B cell (primary cell): ENCODE results near the gene SMAD2. TPM values are rescaled to one million over a fixed set of nuclear protein-coding genes. Genes with fewer than 3 reads are reported as not detected.

Experiments
- ATAC-seq: fragments of 200-7000 bp; cut with Tn5 transposase; one replicate; pipeline ENCODE4 v1.10.0; 2021; ENCODE audit warnings: low read depth, mild to moderate bottlenecking, moderate number of reproducible peaks, moderate library complexity
- CTCF ChIA-PET: fragments of 350-600 bp; sonication (Branson Sonifier 250); formaldehyde crosslinking; loops from one replicate; lab custom pipeline; 2021; ENCODE audit warnings: antibody characterized with exemption, inconsistent platforms; lab: Charles Lee
- POLR2A ChIA-PET: fragments of 350-600 bp; sonication (Branson Sonifier 250); formaldehyde crosslinking; loops from one replicate; lab custom pipeline; 2021; ENCODE audit warnings: antibody characterized with exemption; lab: Charles Lee
- DNase-seq: peaks from one replicate; pipeline ENCODE4 v3.0.0; 2013
- H2AFZ ChIP-seq: 2 replicates; pipeline ENCODE4 v1.6.1; 2012; ENCODE audit warnings: mild to moderate bottlenecking, low read depth, low read length; ENCODE audit not compliant: insufficient read depth, poor library complexity, severe bottlenecking
- H3K27ac ChIP-seq, 2 donors: 1 replicate in 1 of 2; 2 replicates in 1 of 2; pipeline ENCODE4 v1.5.1; 2012 to 2013; ENCODE audit warnings: low read length in 2 of 2, mild to moderate bottlenecking in 2 of 2, moderate library complexity in 1 of 2
- H3K27me3 ChIP-seq, 4 experiments: fragments of 200-600 bp in 1 of 4; sonication (generic) in 1 of 4; replicated peaks in 1 of 4; 1 replicate in 2 of 4; 2 replicates in 2 of 4; pipeline versions ENCODE4 v1.6.1 to v1.7.0; 2013 to 2016; ENCODE audit warnings: low read length in 3 of 4, mild to moderate bottlenecking in 2 of 4, mixed read lengths in 1 of 4, moderate library complexity in 1 of 4; ENCODE audit not compliant: insufficient read depth in 4 of 4, control insufficient read depth in 3 of 4; ENCODE audit errors: control extremely low read depth in 1 of 4
- H3K36me3 ChIP-seq, 2 experiments: replicated peaks in 1 of 2; 1 replicate in 1 of 2; 2 replicates in 1 of 2; pipeline versions ENCODE4 v1.6.1 to v1.7.1; 2013; ENCODE audit warnings: low read length in 1 of 2; ENCODE audit not compliant: insufficient read depth in 2 of 2, control insufficient read depth in 1 of 2; ENCODE audit errors: control extremely low read depth in 1 of 2, extremely low read depth in 1 of 2
- H3K4me1 ChIP-seq, 2 donors: fragments of 200-600 bp in 1 of 2; sonication (generic) in 1 of 2; 1 replicate in 1 of 2; 2 replicates in 1 of 2; pipeline versions ENCODE4 v1.5.1 to v1.6.1; 2013 to 2017; ENCODE audit warnings: low read length in 2 of 2; ENCODE audit not compliant: control insufficient read depth in 2 of 2, insufficient read depth in 2 of 2
- H3K4me2 ChIP-seq: replicated peaks from 2 replicates; pipeline ENCODE3; 2012; ENCODE audit warnings: mild to moderate bottlenecking, low read depth, low read length; ENCODE audit not compliant: poor library complexity, severe bottlenecking
- H3K4me3 ChIP-seq, 5 experiments: fragments of 200-600 bp in 1 of 5; sonication (generic) in 1 of 5; 1 replicate in 3 of 5; 2 replicates in 2 of 5; pipeline versions ENCODE4 v1.5.1 to v1.7.0; 2011 to 2016; ENCODE audit warnings: low read length in 4 of 5, mild to moderate bottlenecking in 4 of 5, low read depth in 2 of 5, control low read depth in 1 of 5, moderate library complexity in 1 of 5; ENCODE audit not compliant: insufficient read depth in 1 of 5; ENCODE audit errors: control extremely low read depth in 1 of 5, extremely low read depth in 1 of 5
- H3K79me2 ChIP-seq: fragments of 200-600 bp; sonication (generic); one replicate; pipeline ENCODE4 v1.6.0; 2016; ENCODE audit warnings: low read length; ENCODE audit not compliant: control insufficient read depth, insufficient read depth
- H3K9ac ChIP-seq: fragments of 200-600 bp; sonication (generic); 2 replicates; pipeline ENCODE4 v1.6.1; 2017; ENCODE audit warnings: mild to moderate bottlenecking, low read length, moderate library complexity
- H3K9me3 ChIP-seq, 3 donors: one replicate each; pipeline versions ENCODE4 v1.6.1 to v1.7.1; 2013; ENCODE audit warnings: low read length in 2 of 3; ENCODE audit not compliant: control insufficient read depth in 2 of 3, insufficient read depth in 1 of 3; ENCODE audit errors: control extremely low read depth in 1 of 3
- H4K20me1 ChIP-seq: 2 replicates; pipeline ENCODE4 v1.6.0; 2012; ENCODE audit warnings: mild to moderate bottlenecking, low read length; ENCODE audit not compliant: insufficient read depth, control insufficient read depth, poor library complexity, severe bottlenecking
- H3K27ac Mint-ChIP-seq: one replicate; pipeline ENCODE4 v1.8.0; 2021; ENCODE audit warnings: mixed read lengths
- H3K27me3 Mint-ChIP-seq: one replicate; pipeline ENCODE4 v1.8.0; 2021; ENCODE audit warnings: mixed read lengths
- H3K4me1 Mint-ChIP-seq: one replicate; pipeline ENCODE4 v1.8.0; 2021; ENCODE audit warnings: mixed read lengths
- H3K4me3 Mint-ChIP-seq: one replicate; pipeline ENCODE4 v1.8.0; 2021; ENCODE audit warnings: mixed read lengths
- H3K9me3 Mint-ChIP-seq: one replicate; pipeline ENCODE4 v1.8.0; 2022; ENCODE audit warnings: mixed read lengths; ENCODE audit not compliant: insufficient read depth
- EZH2 ChIP-seq: IDR thresholded peaks from 2 replicates; pipeline ENCODE4 v1.6.1; 2012; ENCODE audit warnings: borderline replicate concordance, low read depth, mild to moderate bottlenecking, moderate library complexity, low read length; ENCODE audit not compliant: insufficient read depth, poor library complexity, severe bottlenecking
- WGBS: methylation state at CpG from one replicate; pipeline ENCODE4 v1.1.5; 2013; ENCODE audit warnings: missing lambda C conversion rate; ENCODE audit not compliant: insufficient coverage; 5-methylcytosine and 5-hydroxymethylcytosine counted together
- intact Hi-C: fragments of 100-400 bp; cut with micrococcal nuclease; formaldehyde crosslinking; loops from one replicate; pipeline ENCODE4 v1.10.0; 2022
- polyA plus RNA-seq: library from polyadenylated mRNA; depleted of rRNA; stranded (reverse); fragments of >200 nt; gene quantifications from 2 replicates; pipeline ENCODE4 v1.2.3, GENCODE V29; 2012
- total RNA-seq, 2 donors: library from RNA; stranded (reverse); fragments of 120-200 nt in 1 of 2; gene quantifications; 1 replicate in 1 of 2; 2 replicates in 1 of 2; pipeline versions ENCODE4 v1.2.3 to v1.2.4, GENCODE V29; 2013 to 2022
- TF ChIP-seq, protein P1 (sequence below): fragments of 200-600 bp; IDR thresholded peaks from one replicate; pipeline ENCODE4 v1.8.0; 2022; ENCODE audit warnings: antibody characterized with exemption, mild to moderate bottlenecking

The SMAD2 gene
- total and polyA plus RNA-seq, 2 donors (not counting 1 experiment from before 2014, with no cell fraction given) = 23.4 to 139 TPM

DNA sequence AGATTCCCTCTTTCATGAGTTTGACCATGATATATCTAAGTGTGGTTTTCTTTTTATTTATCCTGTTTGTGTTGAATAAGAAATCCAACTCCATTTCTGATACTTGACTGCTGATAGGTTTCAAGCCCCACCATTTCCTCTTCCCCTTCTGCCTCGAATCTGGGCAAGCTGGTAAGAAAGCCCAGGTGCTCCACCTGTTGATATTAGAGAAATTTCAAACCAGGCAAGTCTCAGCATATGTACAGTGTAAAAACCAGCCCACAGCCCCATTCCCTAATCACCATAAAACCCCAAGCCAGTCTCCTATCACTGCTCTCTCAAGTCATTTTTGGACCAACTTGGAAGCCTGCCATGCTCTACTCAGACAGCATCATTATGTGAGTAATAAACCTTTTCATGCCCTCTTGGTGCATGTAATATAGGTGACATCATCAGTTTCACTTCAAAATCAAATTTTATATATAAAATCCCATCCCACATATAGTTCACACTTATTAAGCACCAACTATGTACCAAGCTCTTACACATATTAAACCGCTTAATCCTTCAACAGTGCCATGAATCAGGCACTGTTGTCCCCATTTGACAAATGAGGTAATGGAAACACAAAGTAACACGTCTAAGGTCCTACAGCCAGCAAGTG, 46.6 kb downstream of the SMAD2 start:
- H4K20me1 ChIP-seq = peaks cover 54% of the 10 kb centered on the region
- H3K4me2 ChIP-seq = no peak overlapping the region
- H3K4me3 Mint-ChIP-seq = no peak overlapping the region
- peaks cover under 1% of the 10 kb centered on the region for H3K4me1 Mint-ChIP-seq
- H3K4me1 ChIP-seq = no peaks in the 10 kb centered on the region
- H3K9me3 Mint-ChIP-seq = no peaks in the 10 kb centered on the region
- intact Hi-C loops = loop anchor here (2.0 kb wide), 1 partner anchor 17 kb away; no protein-coding TSS in a partner anchor
- ATAC-seq (no peak), DNase-seq (no peak)
- peaks cover 5 to 22% of the 10 kb centered on the region in 2 experiments for H3K36me3 ChIP-seq
- H2AFZ ChIP-seq = no peak overlapping the region
- WGBS = 100% methylated on average over 2 of the region's 3 CpGs
- POLR2A ChIA-PET = no interaction called here
- no peaks in the 10 kb centered on the region for H3K9me3 ChIP-seq
- no peak overlapping the region for H3K27ac ChIP-seq
- no peak overlapping the region for H3K4me3 ChIP-seq
- no peak overlapping the region for H3K9ac ChIP-seq
- H3K27ac Mint-ChIP-seq = no peak overlapping the region
- CTCF ChIA-PET = no interaction called here
- peaks cover 16% of the 10 kb centered on the region for H3K79me2 ChIP-seq
- H3K27me3 ChIP-seq = no peaks in the 10 kb centered on the region
- no peaks in the 10 kb centered on the region for H3K27me3 Mint-ChIP-seq
- TF ChIP-seq, protein P1, sequence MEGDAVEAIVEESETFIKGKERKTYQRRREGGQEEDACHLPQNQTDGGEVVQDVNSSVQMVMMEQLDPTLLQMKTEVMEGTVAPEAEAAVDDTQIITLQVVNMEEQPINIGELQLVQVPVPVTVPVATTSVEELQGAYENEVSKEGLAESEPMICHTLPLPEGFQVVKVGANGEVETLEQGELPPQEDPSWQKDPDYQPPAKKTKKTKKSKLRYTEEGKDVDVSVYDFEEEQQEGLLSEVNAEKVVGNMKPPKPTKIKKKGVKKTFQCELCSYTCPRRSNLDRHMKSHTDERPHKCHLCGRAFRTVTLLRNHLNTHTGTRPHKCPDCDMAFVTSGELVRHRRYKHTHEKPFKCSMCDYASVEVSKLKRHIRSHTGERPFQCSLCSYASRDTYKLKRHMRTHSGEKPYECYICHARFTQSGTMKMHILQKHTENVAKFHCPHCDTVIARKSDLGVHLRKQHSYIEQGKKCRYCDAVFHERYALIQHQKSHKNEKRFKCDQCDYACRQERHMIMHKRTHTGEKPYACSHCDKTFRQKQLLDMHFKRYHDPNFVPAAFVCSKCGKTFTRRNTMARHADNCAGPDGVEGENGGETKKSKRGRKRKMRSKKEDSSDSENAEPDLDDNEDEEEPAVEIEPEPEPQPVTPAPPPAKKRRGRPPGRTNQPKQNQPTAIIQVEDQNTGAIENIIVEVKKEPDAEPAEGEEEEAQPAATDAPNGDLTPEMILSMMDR = no peak
- TF ChIP-seq EZH2 = no peak

DNA sequence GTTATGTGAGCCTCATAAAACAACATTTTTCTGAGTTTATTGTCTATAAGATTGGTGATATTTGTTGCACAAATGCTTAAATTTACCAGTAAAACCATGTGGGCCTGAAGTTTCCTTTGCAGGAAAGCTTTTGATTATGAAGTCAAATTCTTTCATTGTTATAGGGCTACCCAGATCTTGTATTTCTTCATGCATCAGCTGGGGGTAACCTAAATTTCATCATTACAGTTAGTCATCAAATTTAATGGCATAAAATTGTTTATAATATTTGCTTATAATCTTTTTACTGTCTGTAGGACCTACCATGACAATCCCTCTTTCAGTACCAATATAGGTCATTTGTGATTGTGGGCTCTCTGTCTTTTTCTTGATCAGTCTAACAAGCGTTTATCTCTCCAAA, 47.8 kb downstream of the SMAD2 start:
- Histone ChIP-seq H3K27ac (no peak overlapping the region), H3K4me1 (no peaks in the 10 kb centered on the region), H3K4me3 (no peak overlapping the region), H3K9ac (no peak overlapping the region), H3K27me3 (no peaks in the 10 kb centered on the region), H4K20me1 (peaks cover 51% of the 10 kb centered on the region), H3K36me3 (peaks cover 5 to 14% of the 10 kb centered on the region in 2 experiments), H2AFZ (no peak overlapping the region), H3K4me2 (no peak overlapping the region), H3K9me3 (no peaks in the 10 kb centered on the region), H3K79me2 (peaks cover 13% of the 10 kb centered on the region)
- ChIA-PET POLR2A (no interaction called here), CTCF (no interaction called here)
- Mint-ChIP-seq H3K27me3 (no peaks in the 10 kb centered on the region), H3K4me1 (no peaks in the 10 kb centered on the region), H3K4me3 (no peak overlapping the region), H3K9me3 (no peaks in the 10 kb centered on the region), H3K27ac (no peak overlapping the region)
- intact Hi-C loops = no loop called here
- no peak for ATAC-seq
- no peak for DNase-seq
- no CpG with 5 or more reads among the region's 1 CpG for WGBS
- no peak for TF ChIP-seq EZH2
- TF ChIP-seq, protein P1 = no peak
